HG02840 (cell line): ENCODE results near the gene SOCS3.

Experiments
- ATAC-seq: cut with Tn5 transposase; IDR thresholded peaks from one replicate; pipeline ENCODE4 v1.9.1; 2021; ENCODE audit warnings: mild to moderate bottlenecking, moderate library complexity, moderate number of reproducible peaks; ENCODE audit not compliant: unreplicated experiment, low FRiP score

Gene SOCS3

GRCh38 chr17:78359997-78360370, at the start of gene SOCS3:
TSS of gene SOCS3 (minus strand) at chr17:78360077. CDS start at chr17:78359095, 982 bp downstream.
- peak; percentile 51 for ATAC-seq

GRCh38 chr17:78409191-78409928, 49.5 kb upstream of the SOCS3 start:
- ATAC-seq, result no peak

GRCh38 chr17:78408476-78409050, 48.7 kb upstream of the SOCS3 start:
- no peak for ATAC-seq

GRCh38 chr17:78407387-78408000, 47.6 kb upstream of the SOCS3 start:
- ATAC-seq, result no peak

GRCh38 chr17:78406920-78407319, 47.0 kb upstream of the SOCS3 start:
- no peak for ATAC-seq

GRCh38 chr17:78406396-78406795, 46.5 kb upstream of the SOCS3 start:
- ATAC-seq, result no peak

- ATAC-seq, result no peak
Observed at GRCh38 chr17:78403822-78404221, 43.9 kb upstream of the SOCS3 start.

- no peak for ATAC-seq
Observed at GRCh38 chr17:78401891-78402290, 42.0 kb upstream of the SOCS3 start.

GRCh38 chr17:78401246-78401645, 41.4 kb upstream of the SOCS3 start:
- no peak for ATAC-seq

GRCh38 chr17:78400581-78401240, 40.8 kb upstream of the SOCS3 start:
- ATAC-seq, result no peak

- no peak for ATAC-seq
Observed at GRCh38 chr17:78399693-78400144, 39.8 kb upstream of the SOCS3 start.

- ATAC-seq, result no peak
Observed at GRCh38 chr17:78399028-78399692, 39.3 kb upstream of the SOCS3 start.

GRCh38 chr17:78398390-78398789, 38.5 kb upstream of the SOCS3 start:
- no peak for ATAC-seq

- no peak for ATAC-seq
Observed at GRCh38 chr17:78397681-78398101, 37.8 kb upstream of the SOCS3 start.

- no peak for ATAC-seq
Observed at GRCh38 chr17:78396441-78397337, 36.8 kb upstream of the SOCS3 start.

- ATAC-seq, result no peak
Observed at GRCh38 chr17:78395155-78395554, 35.3 kb upstream of the SOCS3 start.

GRCh38 chr17:78394209-78394608, 34.3 kb upstream of the SOCS3 start:
- no peak for ATAC-seq

- no peak for ATAC-seq
Observed at GRCh38 chr17:78393575-78393974, 33.7 kb upstream of the SOCS3 start.

GRCh38 chr17:78392295-78392694, 32.4 kb upstream of the SOCS3 start:
- no peak for ATAC-seq

GRCh38 chr17:78391843-78392242, 32.0 kb upstream of the SOCS3 start:
- no peak for ATAC-seq
